Measurements from ENCODE around the gene EFCAB6. TPM values are rescaled to one million over a fixed set of nuclear protein-coding genes. Genes with fewer than 3 reads are reported as not detected.

The EFCAB6 gene
- total and polyA plus RNA-seq, 10 of the 15 experiments (the other 5 are each of a cell fraction or from before 2014, with no cell fraction given) = 0.05 to 0.42 (median 0.19) TPM

DNA sequence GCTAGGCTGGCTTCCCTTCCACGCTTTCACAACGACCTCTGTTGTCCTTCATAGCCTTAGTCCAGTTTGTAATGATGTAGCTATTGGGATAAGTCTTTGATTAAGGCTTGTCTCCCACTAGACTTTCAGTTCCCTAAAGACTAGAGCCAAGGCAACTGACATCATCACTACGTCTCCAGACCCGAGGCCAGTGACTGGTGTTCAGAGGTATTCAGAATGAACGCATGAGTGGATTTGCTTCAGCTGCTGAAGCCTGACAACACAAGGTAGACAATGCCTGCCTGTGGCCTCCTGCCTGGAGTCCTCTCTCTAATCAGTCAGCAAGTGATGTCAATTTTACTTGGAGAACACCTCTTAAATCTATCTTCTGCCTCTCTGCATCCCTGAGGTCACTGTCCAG is 13.6 kb downstream of the EFCAB6 start (continued):
- TF ChIP-seq, protein P1, sequence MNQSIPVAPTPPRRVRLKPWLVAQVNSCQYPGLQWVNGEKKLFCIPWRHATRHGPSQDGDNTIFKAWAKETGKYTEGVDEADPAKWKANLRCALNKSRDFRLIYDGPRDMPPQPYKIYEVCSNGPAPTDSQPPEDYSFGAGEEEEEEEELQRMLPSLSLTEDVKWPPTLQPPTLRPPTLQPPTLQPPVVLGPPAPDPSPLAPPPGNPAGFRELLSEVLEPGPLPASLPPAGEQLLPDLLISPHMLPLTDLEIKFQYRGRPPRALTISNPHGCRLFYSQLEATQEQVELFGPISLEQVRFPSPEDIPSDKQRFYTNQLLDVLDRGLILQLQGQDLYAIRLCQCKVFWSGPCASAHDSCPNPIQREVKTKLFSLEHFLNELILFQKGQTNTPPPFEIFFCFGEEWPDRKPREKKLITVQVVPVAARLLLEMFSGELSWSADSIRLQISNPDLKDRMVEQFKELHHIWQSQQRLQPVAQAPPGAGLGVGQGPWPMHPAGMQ (IDR thresholded peaks at IDR 0.05; ENCODE audit: borderline replicate concordance) = no peak
- TF ChIP-seq, protein P2, sequence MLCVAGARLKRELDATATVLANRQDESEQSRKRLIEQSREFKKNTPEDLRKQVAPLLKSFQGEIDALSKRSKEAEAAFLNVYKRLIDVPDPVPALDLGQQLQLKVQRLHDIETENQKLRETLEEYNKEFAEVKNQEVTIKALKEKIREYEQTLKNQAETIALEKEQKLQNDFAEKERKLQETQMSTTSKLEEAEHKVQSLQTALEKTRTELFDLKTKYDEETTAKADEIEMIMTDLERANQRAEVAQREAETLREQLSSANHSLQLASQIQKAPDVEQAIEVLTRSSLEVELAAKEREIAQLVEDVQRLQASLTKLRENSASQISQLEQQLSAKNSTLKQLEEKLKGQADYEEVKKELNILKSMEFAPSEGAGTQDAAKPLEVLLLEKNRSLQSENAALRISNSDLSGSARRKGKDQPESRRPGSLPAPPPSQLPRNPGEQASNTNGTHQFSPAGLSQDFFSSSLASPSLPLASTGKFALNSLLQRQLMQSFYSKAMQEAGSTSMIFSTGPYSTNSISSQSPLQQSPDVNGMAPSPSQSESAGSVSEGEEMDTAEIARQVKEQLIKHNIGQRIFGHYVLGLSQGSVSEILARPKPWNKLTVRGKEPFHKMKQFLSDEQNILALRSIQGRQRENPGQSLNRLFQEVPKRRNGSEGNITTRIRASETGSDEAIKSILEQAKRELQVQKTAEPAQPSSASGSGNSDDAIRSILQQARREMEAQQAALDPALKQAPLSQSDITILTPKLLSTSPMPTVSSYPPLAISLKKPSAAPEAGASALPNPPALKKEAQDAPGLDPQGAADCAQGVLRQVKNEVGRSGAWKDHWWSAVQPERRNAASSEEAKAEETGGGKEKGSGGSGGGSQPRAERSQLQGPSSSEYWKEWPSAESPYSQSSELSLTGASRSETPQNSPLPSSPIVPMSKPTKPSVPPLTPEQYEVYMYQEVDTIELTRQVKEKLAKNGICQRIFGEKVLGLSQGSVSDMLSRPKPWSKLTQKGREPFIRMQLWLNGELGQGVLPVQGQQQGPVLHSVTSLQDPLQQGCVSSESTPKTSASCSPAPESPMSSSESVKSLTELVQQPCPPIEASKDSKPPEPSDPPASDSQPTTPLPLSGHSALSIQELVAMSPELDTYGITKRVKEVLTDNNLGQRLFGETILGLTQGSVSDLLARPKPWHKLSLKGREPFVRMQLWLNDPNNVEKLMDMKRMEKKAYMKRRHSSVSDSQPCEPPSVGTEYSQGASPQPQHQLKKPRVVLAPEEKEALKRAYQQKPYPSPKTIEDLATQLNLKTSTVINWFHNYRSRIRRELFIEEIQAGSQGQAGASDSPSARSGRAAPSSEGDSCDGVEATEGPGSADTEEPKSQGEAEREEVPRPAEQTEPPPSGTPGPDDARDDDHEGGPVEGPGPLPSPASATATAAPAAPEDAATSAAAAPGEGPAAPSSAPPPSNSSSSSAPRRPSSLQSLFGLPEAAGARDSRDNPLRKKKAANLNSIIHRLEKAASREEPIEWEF (IDR thresholded peaks at IDR 0.05; ENCODE audit: insufficient replicate concordance, low read depth, low read length) = no peak
- TF ChIP-seq, protein P3, sequence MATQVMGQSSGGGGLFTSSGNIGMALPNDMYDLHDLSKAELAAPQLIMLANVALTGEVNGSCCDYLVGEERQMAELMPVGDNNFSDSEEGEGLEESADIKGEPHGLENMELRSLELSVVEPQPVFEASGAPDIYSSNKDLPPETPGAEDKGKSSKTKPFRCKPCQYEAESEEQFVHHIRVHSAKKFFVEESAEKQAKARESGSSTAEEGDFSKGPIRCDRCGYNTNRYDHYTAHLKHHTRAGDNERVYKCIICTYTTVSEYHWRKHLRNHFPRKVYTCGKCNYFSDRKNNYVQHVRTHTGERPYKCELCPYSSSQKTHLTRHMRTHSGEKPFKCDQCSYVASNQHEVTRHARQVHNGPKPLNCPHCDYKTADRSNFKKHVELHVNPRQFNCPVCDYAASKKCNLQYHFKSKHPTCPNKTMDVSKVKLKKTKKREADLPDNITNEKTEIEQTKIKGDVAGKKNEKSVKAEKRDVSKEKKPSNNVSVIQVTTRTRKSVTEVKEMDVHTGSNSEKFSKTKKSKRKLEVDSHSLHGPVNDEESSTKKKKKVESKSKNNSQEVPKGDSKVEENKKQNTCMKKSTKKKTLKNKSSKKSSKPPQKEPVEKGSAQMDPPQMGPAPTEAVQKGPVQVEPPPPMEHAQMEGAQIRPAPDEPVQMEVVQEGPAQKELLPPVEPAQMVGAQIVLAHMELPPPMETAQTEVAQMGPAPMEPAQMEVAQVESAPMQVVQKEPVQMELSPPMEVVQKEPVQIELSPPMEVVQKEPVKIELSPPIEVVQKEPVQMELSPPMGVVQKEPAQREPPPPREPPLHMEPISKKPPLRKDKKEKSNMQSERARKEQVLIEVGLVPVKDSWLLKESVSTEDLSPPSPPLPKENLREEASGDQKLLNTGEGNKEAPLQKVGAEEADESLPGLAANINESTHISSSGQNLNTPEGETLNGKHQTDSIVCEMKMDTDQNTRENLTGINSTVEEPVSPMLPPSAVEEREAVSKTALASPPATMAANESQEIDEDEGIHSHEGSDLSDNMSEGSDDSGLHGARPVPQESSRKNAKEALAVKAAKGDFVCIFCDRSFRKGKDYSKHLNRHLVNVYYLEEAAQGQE (IDR thresholded peaks at IDR 0.05; ENCODE audit: low read depth, low read length) = no peak
- TF ChIP-seq EGR1 (IDR thresholded peaks at IDR 0.05; ENCODE audit: borderline replicate concordance in 1 of 2, low read depth in 2 of 2, low read length in 2 of 2) (no peak), NRF1 (conservative IDR thresholded peaks at IDR 0.05; ENCODE audit: low read depth, low read length) (no peak), LARP7 (IDR thresholded peaks at IDR 0.05) (no peak), FOXM1 (IDR thresholded peaks at IDR 0.05; ENCODE audit: low read depth, low read length) (no peak), RFX5 (IDR thresholded peaks at IDR 0.05; ENCODE audit: low read depth, low read length) (no peak), SREBF1 (IDR thresholded peaks at IDR 0.05; ENCODE audit: low read length) (no peak), CREB1 (IDR thresholded peaks at IDR 0.05; ENCODE audit: low read depth) (peak; percentile 90), ASH2L (IDR thresholded peaks at IDR 0.05; ENCODE audit: borderline replicate concordance, low read depth) (no peak), ETV6 (conservative IDR thresholded peaks at IDR 0.05 in 1 of 2, IDR thresholded peaks at IDR 0.05 in 1 of 2; ENCODE audit: borderline replicate concordance in 1 of 2, low read depth in 1 of 2) (no peak), IRF4 (IDR thresholded peaks at IDR 0.05; ENCODE audit: low read depth, low read length) (peak; percentile 88), ATF7 (IDR thresholded peaks at IDR 0.05; ENCODE audit: low read depth) (peak; percentile 77), EED (IDR thresholded peaks at IDR 0.05; ENCODE audit: low read depth) (peak; percentile 71), SMARCA5 (IDR thresholded peaks at IDR 0.05) (no peak), SIN3A (IDR thresholded peaks at IDR 0.05; ENCODE audit: low read depth, low read length) (no peak), SMC3 (IDR thresholded peaks at IDR 0.05; ENCODE audit: borderline replicate concordance, low read length) (no peak)
- TF ChIP-seq, protein P4, sequence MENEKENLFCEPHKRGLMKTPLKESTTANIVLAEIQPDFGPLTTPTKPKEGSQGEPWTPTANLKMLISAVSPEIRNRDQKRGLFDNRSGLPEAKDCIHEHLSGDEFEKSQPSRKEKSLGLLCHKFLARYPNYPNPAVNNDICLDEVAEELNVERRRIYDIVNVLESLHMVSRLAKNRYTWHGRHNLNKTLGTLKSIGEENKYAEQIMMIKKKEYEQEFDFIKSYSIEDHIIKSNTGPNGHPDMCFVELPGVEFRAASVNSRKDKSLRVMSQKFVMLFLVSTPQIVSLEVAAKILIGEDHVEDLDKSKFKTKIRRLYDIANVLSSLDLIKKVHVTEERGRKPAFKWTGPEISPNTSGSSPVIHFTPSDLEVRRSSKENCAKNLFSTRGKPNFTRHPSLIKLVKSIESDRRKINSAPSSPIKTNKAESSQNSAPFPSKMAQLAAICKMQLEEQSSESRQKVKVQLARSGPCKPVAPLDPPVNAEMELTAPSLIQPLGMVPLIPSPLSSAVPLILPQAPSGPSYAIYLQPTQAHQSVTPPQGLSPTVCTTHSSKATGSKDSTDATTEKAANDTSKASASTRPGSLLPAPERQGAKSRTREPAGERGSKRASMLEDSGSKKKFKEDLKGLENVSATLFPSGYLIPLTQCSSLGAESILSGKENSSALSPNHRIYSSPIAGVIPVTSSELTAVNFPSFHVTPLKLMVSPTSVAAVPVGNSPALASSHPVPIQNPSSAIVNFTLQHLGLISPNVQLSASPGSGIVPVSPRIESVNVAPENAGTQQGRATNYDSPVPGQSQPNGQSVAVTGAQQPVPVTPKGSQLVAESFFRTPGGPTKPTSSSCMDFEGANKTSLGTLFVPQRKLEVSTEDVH (IDR thresholded peaks at IDR 0.05; ENCODE audit: low read depth, partially characterized antibody) = no peak

Measured in GM12878 (cell line).